ENCODE measurements around the gene FIGNL2.

The FIGNL2 gene

GRCh38 chr12:51866324-51866723, 17.8 kb upstream of the FIGNL2 start:
- 100% methylated on average over 2 of the region's 4 CpGs for WGBS (ENCODE audit: insufficient coverage)
- CTCF ChIA-PET: no interaction called here
- POLR2A ChIA-PET: no interaction called here

GRCh38 chr12:51865757-51866270, 17.3 kb upstream of the FIGNL2 start:
- H3K27me3 ChIP-seq (replicated peaks in 2 of 5; ENCODE audit: control insufficient read depth in 4 of 5, insufficient read depth in 5 of 5, low read length in 4 of 5): peaks cover 0 to 32% (median 14%) of the 10 kb centered on the region in 5 experiments
- no peaks in the 10 kb centered on the region for H3K36me3 ChIP-seq (ENCODE audit: control insufficient read depth in 4 of 4, insufficient read depth in 4 of 4, low read length in 3 of 4)
- 96% methylated on average over 5 of the region's 7 CpGs for WGBS (ENCODE audit: insufficient coverage)
- ChIA-PET CTCF (interaction anchor here (10.4 kb wide), 1 partner anchor 7 kb away, joined by 88 read pairs; no protein-coding TSS in a partner anchor), POLR2A (no interaction called here)
- H3K4me3 ChIP-seq (ENCODE audit: control insufficient read depth in 1 of 7, extremely low read depth in 1 of 7, insufficient read depth in 4 of 7, low read depth in 2 of 7, low read length in 6 of 7): no peak overlapping the region
- H3K9me3 ChIP-seq (ENCODE audit: control extremely low read depth in 1 of 5, control insufficient read depth in 4 of 5, insufficient read depth in 2 of 5, low read depth in 1 of 5, low read length in 4 of 5): no peaks in the 10 kb centered on the region
- DNase-seq: no peak
- H3K4me1 ChIP-seq (ENCODE audit: control extremely low read depth in 1 of 4, control insufficient read depth in 4 of 4, insufficient read depth in 4 of 4, low read length in 3 of 4): peaks cover 4 to 59% (median 52%) of the 10 kb centered on the region in 4 experiments
- no peak overlapping the region for H3K27ac ChIP-seq (ENCODE audit: insufficient read depth in 1 of 2, low read depth in 1 of 2, low read length in 2 of 2, poor library complexity in 1 of 2, severe bottlenecking in 2 of 2)

More at GRCh38 chr12:51866324-51866723, 17.8 kb upstream of the FIGNL2 start:
- H3K4me3 ChIP-seq (ENCODE audit: control insufficient read depth in 1 of 7, extremely low read depth in 1 of 7, insufficient read depth in 4 of 7, low read depth in 2 of 7, low read length in 6 of 7): no peak overlapping the region
- no peak overlapping the region for H3K27ac ChIP-seq (ENCODE audit: insufficient read depth in 1 of 2, low read depth in 1 of 2, low read length in 2 of 2, poor library complexity in 1 of 2, severe bottlenecking in 2 of 2)
- peaks cover 4 to 64% (median 57%) of the 10 kb centered on the region in 4 experiments for H3K4me1 ChIP-seq (ENCODE audit: control extremely low read depth in 1 of 4, control insufficient read depth in 4 of 4, insufficient read depth in 4 of 4, low read length in 3 of 4)
- no peaks in the 10 kb centered on the region for H3K9me3 ChIP-seq (ENCODE audit: control extremely low read depth in 1 of 5, control insufficient read depth in 4 of 5, insufficient read depth in 2 of 5, low read depth in 1 of 5, low read length in 4 of 5)
- H3K27me3 ChIP-seq (replicated peaks in 2 of 5; ENCODE audit: control insufficient read depth in 4 of 5, insufficient read depth in 5 of 5, low read length in 4 of 5): peaks cover 0 to 32% (median 14%) of the 10 kb centered on the region in 5 experiments
- no peak for DNase-seq
- no peaks in the 10 kb centered on the region for H3K36me3 ChIP-seq (ENCODE audit: control insufficient read depth in 4 of 4, insufficient read depth in 4 of 4, low read length in 3 of 4)

- H3K27me3 ChIP-seq (replicated peaks in 2 of 5; ENCODE audit: control insufficient read depth in 4 of 5, insufficient read depth in 5 of 5, low read length in 4 of 5): peaks cover 0 to 32% (median 14%) of the 10 kb centered on the region in 5 experiments
- POLR2A ChIA-PET: no interaction called here
These were observed 16.5 kb upstream of the FIGNL2 start for GRCh38 chr12:51864833-51865670.

GRCh38 chr12:51863933-51864832, 15.7 kb upstream of the FIGNL2 start:
- Histone ChIP-seq H3K4me3 (ENCODE audit: control insufficient read depth in 1 of 7, extremely low read depth in 1 of 7, insufficient read depth in 4 of 7, low read depth in 2 of 7, low read length in 6 of 7) (peak overlapping the region in 6 of 7 experiments; percentile 19 to 74 (median 44)), H3K9me3 (ENCODE audit: control extremely low read depth in 1 of 5, control insufficient read depth in 4 of 5, insufficient read depth in 2 of 5, low read depth in 1 of 5, low read length in 4 of 5) (no peaks in the 10 kb centered on the region), H3K4me1 (ENCODE audit: control extremely low read depth in 1 of 4, control insufficient read depth in 4 of 4, insufficient read depth in 4 of 4, low read length in 3 of 4) (peaks cover 0 to 42% (median 35%) of the 10 kb centered on the region in 4 experiments), H3K36me3 (ENCODE audit: control insufficient read depth in 4 of 4, insufficient read depth in 4 of 4, low read length in 3 of 4) (no peaks in the 10 kb centered on the region), H3K27me3 (replicated peaks in 2 of 5; ENCODE audit: control insufficient read depth in 4 of 5, insufficient read depth in 5 of 5, low read length in 4 of 5) (peaks cover 0 to 32% (median 14%) of the 10 kb centered on the region in 5 experiments), H3K27ac (ENCODE audit: insufficient read depth in 1 of 2, low read depth in 1 of 2, low read length in 2 of 2, poor library complexity in 1 of 2, severe bottlenecking in 2 of 2) (no peak overlapping the region)
- ChIA-PET CTCF (interaction anchor here (0.9 to 10.4 kb wide), 7 partner anchors 8 to 44 kb away, joined by 3 to 88 read pairs (median 5); no protein-coding TSS in a partner anchor), POLR2A (no interaction called here)
- 13% methylated on average over 48 of the region's 53 CpGs for WGBS (ENCODE audit: insufficient coverage)
- peak; percentile 24 to 54 (median 45) for DNase-seq

More at GRCh38 chr12:51864833-51865670, 16.5 kb upstream of the FIGNL2 start:
- CTCF ChIA-PET: interaction anchor here (1.0 to 10.4 kb wide), 4 partner anchors 7 to 45 kb away, joined by 3 to 88 read pairs (median 10); no protein-coding TSS in a partner anchor
- no peaks in the 10 kb centered on the region for H3K9me3 ChIP-seq (ENCODE audit: control extremely low read depth in 1 of 5, control insufficient read depth in 4 of 5, insufficient read depth in 2 of 5, low read depth in 1 of 5, low read length in 4 of 5)
- H3K27ac ChIP-seq (ENCODE audit: insufficient read depth in 1 of 2, low read depth in 1 of 2, low read length in 2 of 2, poor library complexity in 1 of 2, severe bottlenecking in 2 of 2): no peak overlapping the region
- peaks cover 0 to 51% (median 44%) of the 10 kb centered on the region in 4 experiments for H3K4me1 ChIP-seq (ENCODE audit: control extremely low read depth in 1 of 4, control insufficient read depth in 4 of 4, insufficient read depth in 4 of 4, low read length in 3 of 4)
- H3K4me3 ChIP-seq (ENCODE audit: control insufficient read depth in 1 of 7, extremely low read depth in 1 of 7, insufficient read depth in 4 of 7, low read depth in 2 of 7, low read length in 6 of 7): peak overlapping the region in 2 of 7 experiments; percentile 62 to 74
- H3K36me3 ChIP-seq (ENCODE audit: control insufficient read depth in 4 of 4, insufficient read depth in 4 of 4, low read length in 3 of 4): no peaks in the 10 kb centered on the region
- WGBS (ENCODE audit: insufficient coverage): 96% methylated on average over 7 of the region's 12 CpGs
- no peak for DNase-seq

GRCh38 chr12:51863363-51863932, 14.9 kb upstream of the FIGNL2 start:
- Histone ChIP-seq H3K27me3 (replicated peaks in 2 of 5; ENCODE audit: control insufficient read depth in 4 of 5, insufficient read depth in 5 of 5, low read length in 4 of 5) (peaks cover 0 to 30% (median 14%) of the 10 kb centered on the region in 5 experiments), H3K4me1 (ENCODE audit: control extremely low read depth in 1 of 4, control insufficient read depth in 4 of 4, insufficient read depth in 4 of 4, low read length in 3 of 4) (peaks cover 0 to 35% (median 28%) of the 10 kb centered on the region in 4 experiments), H3K4me3 (ENCODE audit: control insufficient read depth in 1 of 7, extremely low read depth in 1 of 7, insufficient read depth in 4 of 7, low read depth in 2 of 7, low read length in 6 of 7) (peak overlapping the region in 6 of 7 experiments; percentile 19 to 74 (median 44)), H3K9me3 (ENCODE audit: control extremely low read depth in 1 of 5, control insufficient read depth in 4 of 5, insufficient read depth in 2 of 5, low read depth in 1 of 5, low read length in 4 of 5) (no peaks in the 10 kb centered on the region), H3K36me3 (ENCODE audit: control insufficient read depth in 4 of 4, insufficient read depth in 4 of 4, low read length in 3 of 4) (no peaks in the 10 kb centered on the region), H3K27ac (ENCODE audit: insufficient read depth in 1 of 2, low read depth in 1 of 2, low read length in 2 of 2, poor library complexity in 1 of 2, severe bottlenecking in 2 of 2) (no peak overlapping the region)
- 0% methylated on average over 10 of the region's 17 CpGs for WGBS (ENCODE audit: insufficient coverage)
- DNase-seq: peak; percentile 16 to 65 (median 62)
- ChIA-PET POLR2A (interaction anchor here (0.5 kb wide), 1 partner anchor 50 kb away, joined by 4 read pairs; no protein-coding TSS in a partner anchor), CTCF (interaction anchor here (0.9 to 10.4 kb wide), 7 partner anchors 9 to 43 kb away, joined by 3 to 88 read pairs (median 5); no protein-coding TSS in a partner anchor)

GRCh38 chr12:51862947-51863346, 14.4 kb upstream of the FIGNL2 start:
- POLR2A ChIA-PET: no interaction called here
- WGBS (ENCODE audit: insufficient coverage): 91% methylated on average over 4 of the region's 4 CpGs
- peak overlapping the region in 1 of 7 experiments; percentile 74 for H3K4me3 ChIP-seq (ENCODE audit: control insufficient read depth in 1 of 7, extremely low read depth in 1 of 7, insufficient read depth in 4 of 7, low read depth in 2 of 7, low read length in 6 of 7)
- H3K36me3 ChIP-seq (ENCODE audit: control insufficient read depth in 4 of 4, insufficient read depth in 4 of 4, low read length in 3 of 4): no peaks in the 10 kb centered on the region
- peaks cover 0 to 25% (median 14%) of the 10 kb centered on the region in 5 experiments for H3K27me3 ChIP-seq (replicated peaks in 2 of 5; ENCODE audit: control insufficient read depth in 4 of 5, insufficient read depth in 5 of 5, low read length in 4 of 5)
- CTCF ChIA-PET: interaction anchor here (1.1 to 10.4 kb wide), 4 partner anchors 9 to 43 kb away, joined by 4 to 88 read pairs (median 8); no protein-coding TSS in a partner anchor
- no peak overlapping the region for H3K27ac ChIP-seq (ENCODE audit: insufficient read depth in 1 of 2, low read depth in 1 of 2, low read length in 2 of 2, poor library complexity in 1 of 2, severe bottlenecking in 2 of 2)
- H3K9me3 ChIP-seq (ENCODE audit: control extremely low read depth in 1 of 5, control insufficient read depth in 4 of 5, insufficient read depth in 2 of 5, low read depth in 1 of 5, low read length in 4 of 5): no peaks in the 10 kb centered on the region
- no peak for DNase-seq
- peaks cover 0 to 30% (median 23%) of the 10 kb centered on the region in 4 experiments for H3K4me1 ChIP-seq (ENCODE audit: control extremely low read depth in 1 of 4, control insufficient read depth in 4 of 4, insufficient read depth in 4 of 4, low read length in 3 of 4)
